ENCODE results near the gene ADAMTSL1. TPM values are rescaled to one million over a fixed set of nuclear protein-coding genes. Genes with fewer than 3 reads are reported as not detected.

ADAMTSL1 gene
- total and polyA plus RNA-seq, 8 donors = 1.1 to 98.8 (median 8.4) TPM

GRCh38 chr9:18776836-18777820 is 303.2 kb downstream of the ADAMTSL1 start:
- intact Hi-C loops (cut with DNase I; ENCODE audit: low total_unique reads) = no loop called here
- H3K36me3 ChIP-seq = peaks cover 0 to 15% (median 0%) of the 10 kb centered on the region in 4 donors
- no peak overlapping the region for H3K27ac ChIP-seq
- 95 to 98% (median 98%) methylated on average over 52 to 73 of the region's 73 CpGs for WGBS, 5 donors
- H3K9me3 ChIP-seq = no peaks in the 10 kb centered on the region
- no peak for DNase-seq
- TF ChIP-seq POLR2A (IDR thresholded peaks at IDR 0.05) (no peak), POLR2AphosphoS5 (IDR thresholded peaks at IDR 0.05) (no peak), CTCF (IDR thresholded peaks at IDR 0.05) (no peak), EP300 (IDR thresholded peaks at IDR 0.05) (no peak)
- H3K4me3 ChIP-seq = no peak overlapping the region
- H3K4me1 ChIP-seq = peaks cover 0 to 12% (median 7%) of the 10 kb centered on the region in 4 donors
- H3K27me3 ChIP-seq = no peaks in the 10 kb centered on the region

GRCh38 chr9:18778147-18778546 is 304.2 kb downstream of the ADAMTSL1 start:
- no peak for DNase-seq
- H3K4me1 ChIP-seq = peaks cover 0 to 12% (median 7%) of the 10 kb centered on the region in 4 donors
- H3K36me3 ChIP-seq = peaks cover 0 to 15% (median 0%) of the 10 kb centered on the region in 4 donors
- intact Hi-C loops (cut with DNase I; ENCODE audit: low total_unique reads) = no loop called here
- H3K4me3 ChIP-seq = no peak overlapping the region
- H3K9me3 ChIP-seq = no peaks in the 10 kb centered on the region
- no peak overlapping the region for H3K27ac ChIP-seq
- H3K27me3 ChIP-seq = no peaks in the 10 kb centered on the region
- 55 to 81% (median 71%) methylated on average over 2 of the region's 2 CpGs for WGBS, 5 donors
- TF ChIP-seq POLR2A (IDR thresholded peaks at IDR 0.05) = no peak
- TF ChIP-seq CTCF (IDR thresholded peaks at IDR 0.05) = no peak
- no peak for TF ChIP-seq EP300 (IDR thresholded peaks at IDR 0.05)
- TF ChIP-seq POLR2AphosphoS5 (IDR thresholded peaks at IDR 0.05) = no peak

DNA sequence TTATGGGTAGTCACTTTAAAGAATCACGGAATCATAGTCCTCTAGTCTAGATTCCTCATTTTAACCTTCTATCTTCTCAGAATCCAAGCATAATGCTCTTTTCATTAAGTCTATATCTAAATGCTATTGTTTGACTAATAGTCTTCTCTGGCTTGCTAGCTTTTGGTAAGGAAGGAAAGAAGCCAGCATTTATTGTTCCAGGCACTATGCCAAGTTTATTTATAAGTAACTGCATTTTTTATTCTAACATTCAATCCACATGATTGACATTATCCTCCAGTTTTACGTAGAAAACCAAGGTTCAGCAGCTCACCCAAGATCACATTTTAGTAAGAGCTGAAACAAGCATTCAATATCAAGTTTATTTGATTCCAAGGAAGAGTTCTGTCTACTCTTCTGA is 304.9 kb downstream of the ADAMTSL1 start:
- Histone ChIP-seq H3K4me1 (peaks cover 0 to 12% (median 7%) of the 10 kb centered on the region in 4 donors), H3K27ac (no peak overlapping the region), H3K9me3 (no peaks in the 10 kb centered on the region), H3K27me3 (no peaks in the 10 kb centered on the region), H3K36me3 (peaks cover 0 to 15% (median 0%) of the 10 kb centered on the region in 4 donors), H3K4me3 (no peak overlapping the region)
- TF ChIP-seq CTCF (IDR thresholded peaks at IDR 0.05) = no peak
- TF ChIP-seq POLR2AphosphoS5 (IDR thresholded peaks at IDR 0.05) = no peak
- no peak for TF ChIP-seq EP300 (IDR thresholded peaks at IDR 0.05)
- no peak for TF ChIP-seq POLR2A (IDR thresholded peaks at IDR 0.05)
- WGBS, 5 donors = 78 to 89% (median 83%) methylated on average over 2 of the region's 2 CpGs
- no peak for DNase-seq
- intact Hi-C loops (cut with DNase I; ENCODE audit: low total_unique reads) = no loop called here

GRCh38 chr9:18783909-18784308 is 310.0 kb downstream of the ADAMTSL1 start:
- no peaks in the 10 kb centered on the region for H3K36me3 ChIP-seq
- intact Hi-C loops (cut with DNase I; ENCODE audit: low total_unique reads) = no loop called here
- peaks cover 1 to 32% (median 18%) of the 10 kb centered on the region in 4 donors for H3K4me1 ChIP-seq
- no peak for DNase-seq
- 76 to 81% (median 78%) methylated on average over 3 of the region's 3 CpGs for whole genome bisulfite sequencing, 5 donors
- H3K27ac ChIP-seq = peak overlapping the region in 1 of 5 donors; percentile 56
- TF ChIP-seq CTCF (IDR thresholded peaks at IDR 0.05) = no peak
- no peak for TF ChIP-seq EP300 (IDR thresholded peaks at IDR 0.05)
- TF ChIP-seq POLR2A (IDR thresholded peaks at IDR 0.05) = no peak
- TF ChIP-seq POLR2AphosphoS5 (IDR thresholded peaks at IDR 0.05) = no peak
- no peak overlapping the region for H3K4me3 ChIP-seq
- H3K27me3 ChIP-seq = no peaks in the 10 kb centered on the region
- H3K9me3 ChIP-seq = no peaks in the 10 kb centered on the region

Measured in stomach (tissue), 9 donors.